GM21381 (cell line): ENCODE results near the gene USP47.
"Not testable (repeated sequence)": the region's sequence is repeated elsewhere in the genome, so short reads cannot be mapped to it uniquely, and the experiment has no call there.

Source experiments
- ATAC-seq: cut with Tn5 transposase; IDR thresholded peaks from one replicate; pipeline ENCODE4 v1.9.1; 2021; ENCODE audit warnings: mild to moderate bottlenecking, moderate library complexity; ENCODE audit not compliant: unreplicated experiment

Gene USP47

GRCh38 chr11:11827272-11827671 is 14.5 kb upstream of the USP47 start:
- ATAC-seq = no peak

GRCh38 chr11:11831406-11831805 is 10.4 kb upstream of the USP47 start:
- not testable (repeated sequence) for ATAC-seq

GRCh38 chr11:11836676-11837231 is 5.0 kb upstream of the USP47 start:
- no peak for ATAC-seq

- ATAC-seq = no peak
Observed at GRCh38 chr11:11839718-11840117, 2.1 kb upstream of the USP47 start.

GRCh38 chr11:11841116-11841722 is 553 bp upstream of the USP47 start:
- ATAC-seq = peak; percentile 39

GRCh38 chr11:11842421-11843008 is 743 bp downstream of the USP47 start:
- peak; percentile 40 for ATAC-seq

GRCh38 chr11:11843211-11843621 is 1.4 kb downstream of the USP47 start:
- ATAC-seq = no peak

- no peak for ATAC-seq
Observed at GRCh38 chr11:11843642-11844041, 1.9 kb downstream of the USP47 start.

GRCh38 chr11:11844272-11844671 is 2.5 kb downstream of the USP47 start:
- ATAC-seq = no peak

GRCh38 chr11:11845071-11845470 is 3.3 kb downstream of the USP47 start:
- ATAC-seq = no peak

- ATAC-seq = no peak
Observed at GRCh38 chr11:11845551-11845950, 3.8 kb downstream of the USP47 start.

- ATAC-seq = no peak
Observed at GRCh38 chr11:11847082-11847481, 5.3 kb downstream of the USP47 start.

GRCh38 chr11:11848891-11849746 is 7.3 kb downstream of the USP47 start:
- ATAC-seq = peak; percentile 68

GRCh38 chr11:11850668-11851067 is 8.9 kb downstream of the USP47 start:
- ATAC-seq = no peak

GRCh38 chr11:11856638-11857037 is 14.9 kb downstream of the USP47 start:
- ATAC-seq = peak; percentile 50

GRCh38 chr11:11857769-11858168 is 16.0 kb downstream of the USP47 start:
- no peak for ATAC-seq

- ATAC-seq = no peak
Observed at GRCh38 chr11:11858676-11859075, 16.9 kb downstream of the USP47 start.

GRCh38 chr11:11860103-11860979 is 18.6 kb downstream of the USP47 start:
- no peak for ATAC-seq

GRCh38 chr11:11862999-11863398 is 21.2 kb downstream of the USP47 start:
- ATAC-seq = no peak

- no peak for ATAC-seq
Observed at GRCh38 chr11:11864332-11864731, 22.6 kb downstream of the USP47 start.

- ATAC-seq = no peak
Observed at GRCh38 chr11:11864803-11865202, 23.0 kb downstream of the USP47 start.
